GM19452 (cell line): Measurements from ENCODE around the gene SOCS3.

Experiments used
- ATAC-seq: cut with Tn5 transposase; IDR thresholded peaks from one replicate; pipeline ENCODE4 v1.9.1; 2021; ENCODE audit not compliant: unreplicated experiment

The SOCS3 gene

DNA sequence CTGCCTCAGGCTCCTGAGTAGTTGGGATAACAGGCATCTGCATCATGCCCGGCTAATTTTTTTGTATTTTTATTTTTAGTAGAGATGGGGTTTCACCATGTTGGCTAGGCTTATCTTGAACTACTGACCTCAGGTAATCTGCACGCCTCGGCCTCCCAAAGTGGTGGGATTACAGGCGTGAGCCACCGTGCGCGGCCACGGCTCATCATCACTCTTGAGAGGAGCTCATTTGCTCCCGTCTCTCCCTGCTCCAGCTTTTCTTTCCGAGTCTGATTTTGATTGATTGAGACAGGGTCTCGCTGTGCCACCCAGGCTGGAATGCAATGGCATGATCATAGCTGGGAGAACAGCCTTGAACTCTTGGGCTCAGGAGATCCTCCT is 31.2 kb upstream of the SOCS3 start:
- ATAC-seq, result no peak

DNA sequence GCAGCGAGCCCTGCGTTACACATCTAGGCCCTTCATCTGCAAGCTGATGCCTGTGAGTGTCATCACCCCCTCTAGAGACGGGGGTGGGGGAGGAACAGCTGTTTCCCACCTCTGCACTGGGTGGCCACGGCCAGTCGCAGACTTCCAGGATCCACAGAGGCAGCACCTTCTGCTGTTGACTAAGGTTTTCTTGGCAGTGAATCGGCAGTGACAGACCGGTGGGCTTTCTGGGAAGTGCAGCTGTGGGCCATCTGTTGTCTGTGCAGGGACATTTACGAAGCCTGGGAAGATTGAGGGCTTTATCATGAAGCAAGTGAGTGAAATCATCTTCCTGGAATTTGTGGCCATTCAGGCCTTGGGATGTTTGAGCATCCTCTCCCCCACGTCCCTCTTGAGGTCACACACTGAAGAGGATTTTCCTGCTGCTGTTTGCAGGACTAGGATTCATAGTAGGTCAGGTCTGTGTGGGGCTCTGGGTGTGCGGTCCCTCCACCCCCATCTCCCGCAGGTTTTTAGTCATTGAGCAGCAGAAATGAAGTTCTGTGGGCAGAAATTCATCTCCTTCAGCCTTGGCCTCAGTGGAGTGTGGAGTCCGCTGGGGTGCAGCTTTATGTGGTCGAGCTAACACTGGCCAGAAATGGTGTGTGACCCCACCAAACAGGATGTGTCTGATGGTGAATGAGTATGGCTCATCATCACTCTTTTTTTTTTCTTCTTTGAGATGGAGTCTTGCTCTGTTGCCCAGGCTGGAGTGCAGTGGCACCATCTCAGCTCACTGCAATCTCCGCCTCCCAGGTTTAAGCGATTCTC is 30.6 kb upstream of the SOCS3 start:
- ATAC-seq, result no peak

DNA sequence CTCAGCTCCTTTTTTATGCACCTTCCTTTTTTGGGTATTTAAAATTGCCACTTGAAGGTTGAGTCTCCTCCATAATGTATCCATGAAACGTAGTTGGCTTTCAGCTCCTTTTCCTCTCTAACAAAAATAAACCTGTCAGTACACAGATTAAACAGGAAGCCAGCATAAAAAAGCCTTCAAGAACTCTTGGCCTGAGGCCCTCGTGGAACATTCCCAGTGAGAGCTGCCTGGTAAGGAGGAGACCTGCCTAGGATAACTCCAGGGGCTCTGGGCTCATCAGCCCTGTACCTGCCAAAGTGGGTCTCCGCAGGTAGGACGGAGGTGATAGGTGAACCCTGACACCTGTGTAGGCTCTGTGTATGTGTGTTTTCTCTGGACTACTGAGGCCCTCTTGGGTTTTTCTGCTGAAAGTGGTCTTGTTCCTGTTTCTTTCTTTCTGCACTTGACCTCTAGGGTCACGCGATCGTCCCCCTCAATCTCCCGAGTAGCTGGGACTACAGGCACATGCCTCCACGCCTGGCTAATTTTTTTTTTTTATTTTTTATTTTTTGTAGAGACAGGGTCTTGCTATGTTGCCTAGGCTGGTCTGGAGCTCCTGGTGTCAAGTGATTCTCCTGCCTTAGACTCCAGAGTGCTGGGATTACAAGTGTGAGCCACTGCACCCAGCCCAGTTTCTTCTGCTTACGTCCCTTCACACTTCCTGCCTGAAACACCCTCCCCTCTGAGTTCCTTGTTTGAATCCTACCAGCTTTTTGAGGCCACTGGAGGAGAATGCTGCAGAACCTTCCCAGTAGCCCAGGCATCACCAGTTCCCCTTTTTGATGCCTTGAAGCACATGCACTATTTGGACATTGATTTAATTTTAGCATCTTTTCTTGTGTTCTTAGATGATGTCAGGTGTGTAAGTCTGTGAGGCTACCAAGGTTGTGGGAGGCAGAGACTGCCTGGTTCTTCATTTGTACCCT is 28.4 kb upstream of the SOCS3 start:
- ATAC-seq, result no peak

DNA sequence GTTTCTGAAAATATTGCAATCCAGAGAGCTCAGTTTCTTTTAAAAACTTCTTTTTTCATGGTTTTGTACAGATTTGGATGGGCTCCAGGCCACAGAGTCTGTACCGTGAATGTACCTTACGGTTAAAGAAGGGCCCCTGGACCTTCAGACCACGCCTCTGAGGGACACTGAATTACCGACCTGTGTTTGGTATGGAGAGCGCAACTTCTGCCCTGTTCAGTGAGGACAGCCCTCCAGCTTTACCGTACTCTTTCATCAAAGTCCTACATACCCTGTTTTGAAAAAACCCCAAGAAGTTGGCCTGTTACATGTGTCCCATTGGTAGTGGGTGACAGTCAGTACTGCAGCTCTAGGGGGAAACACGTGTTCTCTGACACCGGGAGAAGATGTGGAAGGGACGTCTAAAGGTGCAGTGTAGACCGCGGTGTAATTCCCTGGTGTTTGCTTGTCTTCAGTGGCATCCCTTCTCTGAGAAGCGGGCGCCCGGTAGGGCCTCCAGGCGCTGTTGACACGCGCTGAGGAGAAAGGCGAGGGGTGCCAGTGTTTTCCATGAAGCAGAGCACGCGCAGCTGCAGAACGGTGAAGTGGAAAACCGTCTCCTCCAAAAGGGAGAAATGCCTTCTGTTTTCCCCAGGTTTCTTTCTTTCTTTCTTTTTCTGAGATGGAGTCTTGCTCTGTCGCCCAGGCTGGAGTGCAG is 24.8 kb upstream of the SOCS3 start:
- ATAC-seq, result no peak

DNA sequence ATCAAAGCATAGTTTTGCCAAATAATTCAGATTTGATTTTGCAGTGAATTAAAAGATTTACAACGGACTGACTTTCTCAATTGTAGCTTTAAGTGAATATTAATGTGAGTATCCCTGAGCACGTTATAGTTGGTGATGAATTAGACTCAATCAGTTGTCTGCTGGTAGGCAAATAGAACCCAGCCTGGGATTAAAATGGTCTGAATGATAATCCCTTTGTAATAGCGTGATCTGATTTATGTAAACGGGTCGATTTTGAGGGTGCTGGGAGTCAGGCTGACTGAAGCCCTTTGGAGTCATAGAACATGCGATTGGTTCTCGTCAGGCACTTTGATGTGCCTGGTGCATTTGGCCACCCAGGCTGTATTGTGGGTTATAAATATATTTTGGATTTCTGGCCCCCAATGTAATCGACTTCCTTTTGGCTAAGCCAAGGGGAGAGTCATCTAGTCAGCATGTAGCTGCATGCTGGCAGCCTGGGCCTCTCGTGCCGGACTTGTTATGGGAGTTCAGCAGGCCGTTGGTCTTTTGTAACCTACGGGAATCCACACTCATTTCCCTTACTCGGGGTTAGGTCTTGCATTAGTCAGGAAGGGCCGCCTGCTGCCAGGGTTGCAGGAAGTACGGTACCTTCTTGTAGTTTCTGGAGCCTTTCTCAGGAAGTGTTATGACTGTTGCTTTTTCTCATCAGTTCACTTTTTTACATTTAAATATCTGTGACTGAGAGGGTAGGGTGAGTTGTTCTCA is 24.0 kb upstream of the SOCS3 start:
- ATAC-seq, result no peak

DNA sequence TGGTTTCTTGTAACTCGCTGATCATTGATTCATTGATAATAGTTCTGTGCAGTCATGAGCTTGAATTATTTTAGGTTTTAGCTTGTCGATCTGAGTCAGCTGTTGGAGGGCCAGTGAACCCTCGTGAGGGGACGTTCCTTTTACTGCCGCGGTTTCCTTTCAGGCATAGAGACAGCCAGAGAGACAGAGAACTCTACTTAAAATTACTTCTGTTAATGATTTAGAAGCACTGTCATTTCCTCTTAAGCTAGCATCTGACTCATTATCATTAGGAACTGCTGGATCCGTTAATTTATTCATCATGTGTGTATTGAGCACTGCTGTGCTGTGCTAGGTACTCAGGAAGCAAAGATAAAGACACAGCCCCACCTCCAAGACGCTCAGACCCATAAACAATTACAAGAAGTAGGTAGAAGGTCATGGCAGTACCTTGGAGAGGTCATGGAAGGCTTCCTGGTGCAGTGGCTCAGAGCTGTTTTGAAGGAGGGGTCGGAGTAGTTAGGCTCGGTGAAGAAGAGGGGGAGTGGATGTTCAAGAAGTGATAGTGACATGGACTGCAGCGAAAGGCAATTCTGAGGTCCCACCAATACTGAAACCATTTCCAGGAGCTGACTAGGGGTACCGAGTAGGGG is 21.8 kb upstream of the SOCS3 start:
- ATAC-seq, result no peak

DNA sequence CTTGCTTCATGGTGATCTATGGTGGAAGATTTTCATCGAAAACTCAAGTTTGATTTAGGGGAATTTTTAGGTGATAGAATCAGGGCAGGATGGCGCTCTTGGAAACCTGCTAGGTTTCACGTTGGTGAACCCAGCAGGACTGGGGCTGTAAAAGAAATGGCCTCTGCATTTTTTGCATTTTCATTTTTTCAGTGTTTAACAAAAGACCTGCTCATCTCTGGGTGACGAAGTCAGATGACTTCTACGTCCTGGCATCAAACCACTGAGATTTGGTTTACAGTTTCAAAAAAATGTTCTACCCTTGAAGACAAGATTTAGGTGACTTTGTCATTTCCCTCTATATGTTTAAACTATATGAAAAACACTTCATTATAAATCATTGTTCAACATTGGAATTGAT is 20.5 kb upstream of the SOCS3 start:
- ATAC-seq, result no peak

DNA sequence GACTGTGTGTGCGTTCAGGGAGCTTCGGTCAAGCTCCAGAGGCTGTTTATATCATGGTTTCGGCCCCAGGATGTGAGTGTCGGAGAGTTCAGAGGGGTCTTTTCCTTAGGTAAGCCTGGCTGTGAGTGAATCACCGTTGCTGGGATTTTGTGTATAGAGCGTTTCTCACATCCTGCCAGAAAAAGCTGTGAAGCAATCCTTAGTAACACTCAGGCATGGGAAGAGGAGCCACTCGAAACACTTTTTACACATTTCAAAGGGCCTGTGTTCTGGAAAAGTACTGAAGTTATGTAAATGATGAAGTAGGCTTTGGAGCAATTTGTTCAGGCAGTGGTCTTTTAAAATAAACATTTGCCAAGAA is 19.2 kb upstream of the SOCS3 start:
- no peak for ATAC-seq

DNA sequence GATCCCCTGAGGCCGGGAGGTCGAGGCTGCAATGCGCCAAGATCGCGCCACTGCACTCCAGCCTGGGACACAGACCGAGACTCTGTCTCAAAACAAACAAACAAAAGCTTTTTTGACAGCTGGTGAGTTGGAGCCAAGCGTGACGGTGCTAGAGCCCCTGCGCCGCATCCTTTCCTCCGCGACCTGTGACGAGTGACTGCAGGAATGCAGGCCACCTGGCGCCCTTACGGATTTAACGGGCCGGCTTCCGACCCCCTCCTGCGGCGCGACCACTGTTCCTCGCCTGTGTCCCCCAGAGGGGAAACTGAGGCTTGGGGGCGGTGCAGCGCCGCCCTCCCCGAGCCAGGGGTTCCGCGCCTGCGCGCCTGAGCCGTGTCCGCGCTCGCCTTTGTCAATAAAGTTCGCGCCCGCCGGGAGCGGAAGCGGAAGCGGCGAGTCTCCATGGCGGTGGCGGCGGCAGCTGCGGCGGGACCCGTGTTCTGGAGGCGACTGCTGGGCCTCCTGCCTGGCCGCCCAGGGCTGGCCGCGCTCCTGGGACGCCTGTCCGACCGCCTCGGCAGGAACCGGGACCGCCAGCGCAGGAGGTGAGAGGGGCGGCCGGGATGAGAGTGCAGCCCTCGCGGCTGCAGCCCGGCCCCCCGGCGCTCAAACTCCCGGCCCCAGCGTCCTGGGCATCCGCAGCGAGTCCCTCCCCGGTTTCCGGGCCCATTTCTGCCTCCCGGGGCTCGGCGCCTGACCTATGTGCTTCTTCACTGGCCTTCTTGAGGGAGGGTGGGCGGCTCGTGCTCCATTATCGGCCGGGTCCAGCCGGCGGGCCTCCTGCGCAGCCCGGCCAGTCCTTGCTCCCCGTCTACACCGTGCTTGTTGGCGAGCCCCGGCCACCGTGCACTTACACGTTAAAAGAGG is 18.6 kb upstream of the SOCS3 start, which contains the start of gene PGS1:
Gene PGS1 (plus strand): TSS at position 425 of the 906 bp plus-strand sequence. CDS start 17 bp downstream, at position 442.
- peak; percentile 60 for ATAC-seq

DNA sequence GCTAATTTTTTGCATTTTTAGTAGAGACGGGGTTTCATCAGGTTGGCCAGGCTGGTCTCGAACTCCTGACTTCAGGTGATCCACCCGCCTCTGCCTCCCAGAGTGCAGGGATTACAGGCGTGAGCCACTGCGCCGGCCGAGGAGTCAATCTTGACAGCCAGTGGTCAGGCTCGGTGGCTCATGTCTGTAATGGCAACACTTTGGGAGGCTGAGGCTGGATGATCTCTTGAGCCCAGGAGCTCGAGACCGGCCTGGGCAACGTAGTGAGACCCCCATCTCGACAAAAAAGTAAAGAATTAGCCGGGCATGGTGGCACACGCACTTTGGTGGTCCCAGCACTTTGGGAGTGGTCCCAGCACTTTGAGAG is 18.0 kb upstream of the SOCS3 start:
- ATAC-seq, result no peak

DNA sequence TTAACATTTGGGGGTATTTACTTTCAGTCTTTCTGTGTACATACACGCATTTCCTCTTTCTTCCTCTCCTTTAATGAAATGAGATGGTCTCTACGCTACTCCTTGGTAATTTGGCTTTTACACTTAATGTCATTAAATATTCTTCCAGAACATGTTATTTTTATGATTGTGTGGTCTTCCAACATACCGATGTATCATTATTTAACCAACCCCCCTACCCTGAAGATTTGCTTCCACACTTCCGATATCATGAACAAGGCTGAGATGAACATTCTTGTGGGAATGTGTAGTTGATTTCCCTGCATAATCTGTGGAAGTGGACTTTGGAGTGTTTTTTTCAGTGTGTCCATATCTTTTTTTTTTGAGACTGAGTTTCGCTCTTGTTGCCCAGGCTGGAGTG is 16.3 kb upstream of the SOCS3 start:
- no peak for ATAC-seq

DNA sequence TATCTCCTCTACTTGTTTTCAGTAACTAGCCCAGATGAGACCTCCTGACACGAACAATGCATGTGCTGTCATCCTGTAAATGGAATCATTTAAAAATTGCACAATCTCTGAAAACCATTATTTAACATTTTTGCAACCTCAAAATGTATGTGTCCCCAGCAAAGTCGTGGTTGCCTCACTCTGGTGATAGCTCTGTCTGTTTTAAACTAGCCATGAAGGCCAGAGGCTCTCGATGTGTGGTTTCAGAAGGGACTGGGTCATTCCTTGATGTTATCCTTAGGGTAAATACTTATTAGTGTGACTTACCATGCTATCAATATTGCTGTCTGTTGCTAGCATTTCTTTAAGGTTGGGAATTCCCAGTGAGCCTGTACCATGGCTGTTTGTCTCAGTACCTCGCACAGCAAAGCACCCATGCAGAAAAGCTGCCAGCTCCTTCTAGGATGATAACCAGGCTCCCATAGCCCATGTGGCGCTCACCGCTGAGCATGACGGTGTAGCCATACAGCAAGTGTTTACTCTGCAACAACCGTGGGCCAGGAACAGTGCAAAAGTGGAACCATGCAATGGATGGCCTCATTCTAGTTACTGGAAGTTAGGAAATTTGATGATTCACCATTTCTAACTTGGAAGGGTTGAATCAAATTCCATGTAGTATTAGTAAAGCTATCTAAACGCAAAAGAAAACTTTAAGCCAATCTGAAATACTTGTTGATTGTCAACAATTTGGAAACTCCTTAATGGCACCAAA is 15.7 kb upstream of the SOCS3 start:
- ATAC-seq, result no peak

DNA sequence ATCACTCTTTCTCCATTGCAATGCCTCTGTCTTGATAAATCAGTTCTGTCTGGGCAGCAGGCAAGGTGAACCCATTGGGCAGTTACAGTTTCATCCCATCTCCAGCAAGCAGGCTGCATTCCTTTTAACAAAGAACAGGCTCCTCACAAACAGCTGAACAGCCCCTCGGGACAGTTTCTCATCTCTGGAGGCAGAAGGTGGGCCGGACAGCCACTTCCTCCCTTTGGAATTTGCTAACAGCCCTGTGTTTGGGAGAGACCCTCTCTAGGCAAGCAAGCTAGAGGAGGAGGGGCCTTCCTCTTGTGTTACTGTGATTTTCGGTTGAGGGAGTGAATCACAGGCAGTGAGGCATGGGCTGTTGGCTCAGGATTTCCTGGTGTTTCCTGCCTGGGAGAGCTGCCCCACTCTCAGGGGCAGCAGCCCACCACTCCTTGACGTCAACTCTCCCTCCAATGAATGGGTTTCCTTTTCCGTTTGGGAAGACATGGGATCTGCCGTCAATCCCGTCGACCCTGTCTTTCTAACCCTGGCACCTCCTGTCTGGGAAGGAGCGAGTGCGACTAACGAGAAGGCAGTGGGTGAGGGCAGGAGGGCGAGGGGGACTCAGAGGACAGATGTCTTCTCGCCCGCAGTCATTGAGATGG is 14.9 kb upstream of the SOCS3 start:
- ATAC-seq, result no peak

DNA sequence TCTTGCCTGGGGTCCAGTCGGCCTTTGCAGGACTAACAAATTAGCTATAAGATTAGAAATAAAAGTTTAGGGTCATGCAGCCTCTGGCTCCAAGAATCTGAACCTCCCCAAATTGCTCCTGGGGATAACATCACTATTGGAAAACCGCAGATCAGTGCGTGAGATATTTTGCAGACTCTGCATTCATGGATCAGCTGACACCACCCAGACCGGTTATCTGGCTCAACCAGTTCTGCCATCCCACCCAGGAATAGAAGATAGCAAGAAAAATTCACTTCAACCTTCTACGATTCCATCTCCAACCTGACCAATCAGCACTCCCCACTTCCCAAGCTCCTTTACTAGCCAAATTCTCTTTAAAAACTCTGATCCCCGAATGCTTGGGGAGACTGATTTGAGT is 14.3 kb upstream of the SOCS3 start:
- ATAC-seq, result no peak

DNA sequence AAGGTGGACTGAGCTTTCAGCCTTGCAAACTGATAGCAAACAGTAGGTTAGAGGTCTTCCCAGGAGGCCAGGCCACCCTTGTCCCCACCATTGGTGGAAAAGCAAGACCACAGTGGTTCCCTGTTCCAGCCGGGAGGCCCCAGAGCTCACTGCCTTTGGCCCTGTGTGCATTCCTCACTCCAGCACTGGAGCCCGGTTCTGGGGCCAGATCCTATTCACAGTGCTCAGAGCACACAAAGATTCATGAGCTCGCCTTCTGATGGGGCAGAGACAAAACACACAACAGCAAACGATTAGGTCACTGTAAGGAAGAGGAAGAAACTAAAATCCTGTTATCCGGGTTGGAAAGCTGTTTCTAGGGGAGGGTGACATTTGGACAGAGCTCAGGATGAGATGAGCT is 13.0 kb upstream of the SOCS3 start:
- no peak for ATAC-seq

DNA sequence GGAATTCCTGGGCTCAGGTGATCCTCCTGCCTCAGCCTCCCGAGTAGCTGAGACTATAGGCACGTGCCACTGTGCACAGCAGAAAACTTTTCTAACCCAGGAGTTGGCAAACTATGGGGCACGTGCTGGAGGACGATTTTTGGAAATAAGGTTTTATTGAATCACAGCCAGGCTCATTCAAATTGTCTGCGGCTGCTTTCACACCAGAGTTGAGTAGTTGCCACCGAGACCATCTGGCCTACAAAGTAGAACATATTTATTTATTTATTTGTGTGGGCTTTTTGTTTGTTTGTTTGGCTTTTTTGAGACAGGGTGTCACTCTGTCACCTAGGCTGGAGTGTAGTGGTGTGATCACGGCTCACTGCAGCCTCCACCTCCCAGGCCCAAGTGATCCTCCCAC is 11.2 kb upstream of the SOCS3 start:
- no peak for ATAC-seq

DNA sequence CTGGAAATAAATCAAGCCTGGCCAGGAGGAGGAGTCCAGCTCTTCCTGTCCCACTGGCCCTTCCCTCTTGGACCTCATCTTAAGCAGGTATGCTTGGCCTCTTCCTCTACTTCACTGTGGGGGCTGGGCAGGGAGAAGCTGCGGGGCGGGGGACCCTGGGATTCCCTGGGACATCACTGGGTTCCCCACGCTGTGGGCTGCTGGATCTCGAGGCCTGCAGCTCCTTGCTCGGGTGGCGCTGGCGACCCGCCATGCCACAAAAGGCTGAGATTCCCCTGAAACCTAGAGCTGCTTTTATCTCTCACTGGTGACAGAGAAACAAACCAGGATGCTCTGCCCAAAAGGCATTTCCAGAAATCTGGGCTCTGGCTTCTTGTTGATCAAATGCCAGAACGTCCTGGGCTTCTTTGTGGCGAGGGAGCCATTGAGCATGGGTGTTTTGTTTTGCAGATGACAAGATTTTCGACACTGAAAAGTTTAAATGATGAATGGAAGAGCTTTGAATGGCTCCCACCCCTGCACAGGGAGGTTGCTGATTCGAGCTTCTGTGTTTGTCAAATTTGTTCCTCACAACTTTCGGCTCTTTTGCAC is 10.0 kb upstream of the SOCS3 start:
- ATAC-seq, result no peak
